B cell (primary cell): ENCODE results near the gene NFATC1.

Experiments
- EZH2 ChIP-seq: IDR thresholded peaks from 2 replicates; pipeline ENCODE4 v1.6.1; 2012; ENCODE audit warnings: borderline replicate concordance, low read depth, mild to moderate bottlenecking, moderate library complexity, low read length; ENCODE audit not compliant: insufficient read depth, poor library complexity, severe bottlenecking
- TF ChIP-seq, protein P1 (sequence below): fragments of 200-600 bp; IDR thresholded peaks from one replicate; pipeline ENCODE4 v1.8.0; 2022; ENCODE audit warnings: antibody characterized with exemption, mild to moderate bottlenecking

DNA sequence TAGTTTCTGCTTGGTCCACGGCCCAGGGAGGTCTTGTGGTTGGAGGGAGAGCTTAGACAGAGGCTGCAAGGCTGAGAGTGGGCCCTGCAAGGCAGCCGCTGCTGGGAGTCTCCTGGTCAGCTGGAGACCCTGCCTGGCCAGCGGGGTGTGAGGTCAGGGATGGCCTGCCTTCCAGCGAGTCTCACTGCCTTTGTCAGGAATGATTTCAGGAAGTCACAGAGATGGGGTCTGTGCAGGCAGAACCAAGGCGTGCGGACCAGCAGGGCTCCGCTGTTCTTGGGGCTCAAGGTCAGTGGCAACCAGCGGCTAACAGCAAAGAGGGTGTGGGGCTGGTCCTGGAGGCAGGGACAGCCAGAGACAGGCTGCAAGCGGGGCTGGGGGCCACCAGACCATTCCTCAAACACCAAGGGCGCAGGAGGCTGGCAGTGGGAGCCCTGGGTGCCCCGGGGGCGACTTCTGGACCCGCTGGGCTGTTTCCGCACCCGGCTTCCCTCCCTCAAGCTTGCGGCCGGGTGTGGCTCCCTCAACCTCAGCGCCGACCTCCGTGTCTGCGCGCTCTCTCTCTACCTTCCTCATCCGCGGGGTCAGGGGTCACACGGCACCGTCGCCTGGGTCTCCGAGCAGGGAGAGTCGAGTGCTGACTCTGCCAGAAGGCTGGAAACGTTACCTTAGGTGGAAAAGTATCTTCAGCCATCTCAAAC, 159.4 kb downstream of the NFATC1 start:
- TF ChIP-seq, protein P1, sequence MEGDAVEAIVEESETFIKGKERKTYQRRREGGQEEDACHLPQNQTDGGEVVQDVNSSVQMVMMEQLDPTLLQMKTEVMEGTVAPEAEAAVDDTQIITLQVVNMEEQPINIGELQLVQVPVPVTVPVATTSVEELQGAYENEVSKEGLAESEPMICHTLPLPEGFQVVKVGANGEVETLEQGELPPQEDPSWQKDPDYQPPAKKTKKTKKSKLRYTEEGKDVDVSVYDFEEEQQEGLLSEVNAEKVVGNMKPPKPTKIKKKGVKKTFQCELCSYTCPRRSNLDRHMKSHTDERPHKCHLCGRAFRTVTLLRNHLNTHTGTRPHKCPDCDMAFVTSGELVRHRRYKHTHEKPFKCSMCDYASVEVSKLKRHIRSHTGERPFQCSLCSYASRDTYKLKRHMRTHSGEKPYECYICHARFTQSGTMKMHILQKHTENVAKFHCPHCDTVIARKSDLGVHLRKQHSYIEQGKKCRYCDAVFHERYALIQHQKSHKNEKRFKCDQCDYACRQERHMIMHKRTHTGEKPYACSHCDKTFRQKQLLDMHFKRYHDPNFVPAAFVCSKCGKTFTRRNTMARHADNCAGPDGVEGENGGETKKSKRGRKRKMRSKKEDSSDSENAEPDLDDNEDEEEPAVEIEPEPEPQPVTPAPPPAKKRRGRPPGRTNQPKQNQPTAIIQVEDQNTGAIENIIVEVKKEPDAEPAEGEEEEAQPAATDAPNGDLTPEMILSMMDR: no peak
- TF ChIP-seq EZH2: no peak
